GM18858 (cell line): Measurements from ENCODE around the gene PSENEN.

ENCODE experiments used
- ATAC-seq: cut with Tn5 transposase; IDR thresholded peaks from one replicate; pipeline ENCODE4 v1.9.1; 2021; ENCODE audit not compliant: unreplicated experiment

Gene PSENEN

DNA sequence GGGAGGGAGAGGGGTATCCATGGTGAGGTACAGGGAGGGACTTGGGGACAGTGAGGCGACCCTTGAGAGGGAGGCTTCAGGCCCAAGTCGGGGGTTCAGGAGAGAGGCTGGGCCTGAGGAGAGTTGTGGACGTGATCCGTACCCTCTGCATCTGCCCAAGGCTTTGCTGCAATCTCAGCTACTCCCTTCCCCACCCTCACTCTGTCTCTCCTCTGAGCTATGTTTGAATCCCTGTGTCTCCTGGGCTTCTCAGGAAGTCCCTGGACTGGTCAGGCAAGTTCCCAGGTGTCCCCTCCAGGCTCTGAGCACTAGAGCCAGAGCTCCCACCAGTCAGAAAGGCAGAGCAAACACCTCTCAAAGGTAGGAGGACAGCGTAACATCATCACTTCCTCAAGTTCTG lies 4.7 kb downstream of the PSENEN start:
- no peak for ATAC-seq

DNA sequence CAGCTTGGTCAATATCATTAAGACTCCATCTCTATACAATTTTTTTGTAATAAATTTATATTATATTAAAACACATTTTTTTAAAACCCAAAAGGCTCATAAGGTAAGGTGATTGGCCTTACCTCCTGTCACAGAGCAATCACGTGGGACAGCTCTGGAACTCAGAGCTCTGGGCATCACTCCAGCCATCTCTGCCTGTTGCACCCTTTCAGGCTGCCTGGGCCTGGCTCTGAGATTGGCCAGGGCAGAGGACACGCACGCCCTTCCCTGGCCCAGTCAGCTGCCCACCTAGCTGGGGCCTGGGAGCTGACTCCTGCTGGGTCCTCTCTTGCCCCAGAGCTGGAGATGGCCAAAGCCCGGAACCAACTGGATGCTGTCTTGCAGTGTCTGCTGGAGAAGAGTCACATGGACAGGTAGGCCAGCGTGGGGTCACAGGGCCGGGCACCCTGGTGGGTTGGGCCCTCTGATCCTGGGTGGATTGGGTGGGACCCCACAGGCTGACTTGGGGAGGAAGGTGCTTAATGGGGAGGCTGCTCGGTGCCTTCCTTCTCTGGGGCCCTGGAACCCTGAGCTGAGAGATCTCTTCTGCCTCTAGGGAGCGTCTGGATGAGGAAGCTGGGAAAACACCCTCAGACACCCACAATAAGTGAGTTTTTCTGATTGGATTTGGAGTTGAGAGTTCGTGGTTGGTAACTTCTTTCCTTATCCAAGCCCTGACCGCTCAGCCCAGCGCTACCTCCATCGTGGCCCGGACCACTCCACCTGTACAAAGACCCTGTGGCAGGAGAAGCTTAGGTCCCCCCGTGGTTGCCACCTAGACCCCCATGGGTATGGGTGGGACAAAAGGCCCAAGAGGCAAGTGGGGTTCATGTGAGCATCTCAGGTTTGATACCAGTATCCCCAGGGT lies 6.6 kb downstream of the PSENEN start:
- no peak for ATAC-seq

DNA sequence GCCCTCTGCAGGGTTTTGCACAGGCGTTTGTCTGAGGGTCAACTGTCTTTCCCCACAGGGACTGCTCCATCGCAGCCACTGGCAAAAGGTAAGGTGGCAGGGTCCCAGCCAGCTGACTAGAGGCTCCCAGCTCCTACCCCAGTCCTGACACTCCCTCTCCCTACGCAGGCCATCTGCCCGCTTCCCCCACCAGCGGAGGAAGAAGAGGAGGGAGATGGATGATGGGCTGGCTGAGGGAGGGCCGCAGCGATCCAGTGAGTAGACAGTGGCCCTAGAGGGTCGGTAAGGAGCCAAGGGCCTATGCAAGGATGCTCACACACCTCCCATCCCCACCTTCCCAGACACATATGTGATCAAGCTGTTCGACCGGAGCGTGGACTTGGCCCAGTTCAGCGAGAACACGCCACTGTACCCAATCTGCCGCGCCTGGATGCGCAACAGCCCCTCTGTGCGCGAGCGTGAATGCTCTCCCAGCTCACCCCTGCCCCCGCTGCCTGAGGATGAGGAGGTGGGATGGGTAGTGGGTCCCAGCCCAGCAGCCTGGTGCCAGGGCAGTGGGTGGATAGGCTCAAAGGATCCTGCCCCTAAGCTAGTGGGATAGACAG lies 7.4 kb downstream of the PSENEN start:
- ATAC-seq = no peak

DNA sequence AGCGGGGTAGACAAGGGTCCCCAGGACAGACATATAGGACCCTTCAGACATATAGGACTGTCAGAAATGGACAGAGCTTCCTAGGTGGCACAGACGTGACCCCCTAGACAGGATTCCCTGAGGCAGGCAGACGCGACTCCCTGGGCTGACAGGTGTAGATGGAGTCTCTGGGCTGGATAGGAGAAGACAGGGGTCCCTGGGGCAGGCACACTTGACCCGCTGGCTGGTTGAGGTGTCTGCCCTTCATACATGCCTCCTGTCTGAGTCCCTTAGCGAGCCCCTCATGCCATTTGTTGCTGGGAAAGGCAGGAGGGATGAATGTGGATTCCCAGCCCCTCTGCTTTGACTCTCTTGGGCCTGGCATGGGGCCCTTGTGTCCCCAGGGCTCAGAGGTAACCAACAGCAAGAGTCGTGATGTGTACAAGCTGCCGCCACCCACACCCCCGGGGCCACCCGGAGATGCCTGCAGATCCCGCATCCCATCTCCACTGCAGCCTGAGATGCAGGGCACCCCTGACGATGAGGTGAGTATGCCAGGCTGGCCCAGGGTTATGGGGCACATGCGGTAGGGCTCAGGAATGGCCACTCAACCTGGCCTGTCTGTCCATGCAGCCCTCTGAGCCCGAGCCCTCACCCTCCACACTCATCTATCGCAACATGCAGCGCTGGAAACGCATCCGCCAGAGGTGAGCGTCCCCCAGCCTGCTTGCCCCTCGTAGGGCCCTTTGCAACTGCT lies 8.4 kb downstream of the PSENEN start:
- ATAC-seq = no peak

DNA sequence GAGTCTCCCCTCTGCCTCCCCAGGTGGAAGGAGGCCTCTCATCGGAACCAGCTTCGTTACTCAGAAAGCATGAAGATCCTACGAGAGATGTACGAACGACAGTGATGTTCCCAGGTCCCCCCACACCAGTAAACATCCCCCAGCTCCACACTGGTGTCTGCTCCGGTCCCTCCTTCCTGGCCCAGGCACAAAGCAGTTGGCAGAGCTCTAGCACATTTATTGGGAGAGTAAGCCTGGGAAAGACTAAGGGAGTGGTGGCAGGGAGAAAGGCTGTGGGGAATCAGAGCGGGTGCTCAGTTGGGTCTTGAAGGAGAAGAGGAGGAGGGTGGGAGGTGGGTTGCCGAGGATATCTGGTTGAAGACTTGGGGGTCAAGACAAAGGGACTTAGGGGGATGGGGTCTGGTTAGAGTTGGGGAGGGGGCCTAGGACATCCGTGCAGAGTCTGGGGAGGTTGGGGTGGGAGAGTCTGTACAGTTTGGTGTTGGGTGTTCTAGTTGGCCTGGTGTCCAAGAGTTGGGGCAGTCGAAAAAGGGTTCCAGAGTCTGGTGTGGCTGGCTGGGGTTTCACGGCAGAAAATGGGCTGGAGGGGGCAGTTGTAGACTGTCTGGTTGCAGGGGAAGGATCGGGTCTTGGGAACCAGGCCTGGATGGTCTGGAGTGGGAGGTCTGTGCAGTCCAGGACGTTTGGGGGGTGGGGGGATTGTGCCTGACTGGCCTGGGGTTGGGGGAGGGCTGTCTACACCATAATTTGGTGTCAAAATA lies 9.1 kb downstream of the PSENEN start:
- ATAC-seq = no peak

DNA sequence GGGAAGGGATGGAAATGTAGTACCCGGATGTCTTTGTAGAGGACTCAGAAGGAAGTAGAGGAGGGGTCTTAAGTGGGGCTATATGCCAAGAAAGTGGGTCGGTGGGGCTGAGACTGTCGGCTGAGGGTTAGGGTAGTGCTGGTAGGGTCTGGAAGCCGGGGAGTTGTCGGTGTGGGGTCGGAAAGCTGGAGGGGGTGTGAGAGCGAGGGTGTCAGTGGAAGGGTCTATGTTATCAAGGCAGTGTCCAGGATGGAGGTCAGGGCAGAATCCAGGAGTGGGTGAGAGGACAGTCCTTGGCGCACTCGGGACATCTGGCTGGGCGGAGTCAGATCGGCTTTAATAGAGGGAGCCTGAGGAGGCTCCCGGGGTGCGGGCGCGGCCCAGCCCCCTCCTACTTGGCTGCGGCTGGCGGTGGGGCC lies 9.7 kb downstream of the PSENEN start:
- no peak for ATAC-seq

DNA sequence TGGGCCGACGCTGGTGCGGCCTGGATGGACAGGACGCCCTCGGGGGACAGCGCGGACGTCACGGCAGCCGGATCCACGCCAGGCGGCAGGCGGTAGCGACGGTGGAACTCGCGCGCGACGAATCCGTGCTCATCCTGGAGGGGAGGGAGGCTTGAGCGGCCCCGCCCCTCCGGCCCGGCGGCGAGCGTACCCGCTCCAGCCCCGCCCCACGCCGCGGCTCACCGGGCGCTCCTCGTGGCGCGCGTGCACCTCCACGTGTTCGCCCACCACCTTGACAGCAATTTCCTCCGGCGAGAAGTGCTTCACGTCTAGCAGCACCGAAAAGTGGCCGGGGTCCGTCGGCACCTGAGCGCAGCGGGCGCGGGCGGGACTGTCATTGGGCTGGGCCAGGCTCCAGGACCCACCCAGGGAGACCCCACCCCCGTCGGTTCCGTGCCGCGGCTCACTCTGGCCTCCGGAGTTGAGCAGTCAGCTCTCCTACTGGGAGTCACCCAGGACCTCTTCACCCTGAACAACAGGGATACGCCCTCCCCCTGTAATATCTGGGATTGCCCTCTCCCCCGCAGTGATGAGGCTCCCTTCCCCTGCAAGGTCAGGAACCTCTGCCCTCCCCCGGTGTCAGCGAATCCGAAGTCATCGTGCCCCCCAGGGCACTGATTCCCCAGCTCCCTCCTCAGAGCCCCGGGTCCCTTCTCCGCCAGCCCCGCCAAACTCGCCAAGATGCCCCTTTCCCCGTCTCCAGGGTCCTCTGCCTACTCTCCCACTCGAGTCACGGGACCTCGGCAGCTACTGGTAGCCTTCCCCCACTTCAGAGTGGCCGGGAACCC lies 10.3 kb downstream of the PSENEN start:
- ATAC-seq = no peak

DNA sequence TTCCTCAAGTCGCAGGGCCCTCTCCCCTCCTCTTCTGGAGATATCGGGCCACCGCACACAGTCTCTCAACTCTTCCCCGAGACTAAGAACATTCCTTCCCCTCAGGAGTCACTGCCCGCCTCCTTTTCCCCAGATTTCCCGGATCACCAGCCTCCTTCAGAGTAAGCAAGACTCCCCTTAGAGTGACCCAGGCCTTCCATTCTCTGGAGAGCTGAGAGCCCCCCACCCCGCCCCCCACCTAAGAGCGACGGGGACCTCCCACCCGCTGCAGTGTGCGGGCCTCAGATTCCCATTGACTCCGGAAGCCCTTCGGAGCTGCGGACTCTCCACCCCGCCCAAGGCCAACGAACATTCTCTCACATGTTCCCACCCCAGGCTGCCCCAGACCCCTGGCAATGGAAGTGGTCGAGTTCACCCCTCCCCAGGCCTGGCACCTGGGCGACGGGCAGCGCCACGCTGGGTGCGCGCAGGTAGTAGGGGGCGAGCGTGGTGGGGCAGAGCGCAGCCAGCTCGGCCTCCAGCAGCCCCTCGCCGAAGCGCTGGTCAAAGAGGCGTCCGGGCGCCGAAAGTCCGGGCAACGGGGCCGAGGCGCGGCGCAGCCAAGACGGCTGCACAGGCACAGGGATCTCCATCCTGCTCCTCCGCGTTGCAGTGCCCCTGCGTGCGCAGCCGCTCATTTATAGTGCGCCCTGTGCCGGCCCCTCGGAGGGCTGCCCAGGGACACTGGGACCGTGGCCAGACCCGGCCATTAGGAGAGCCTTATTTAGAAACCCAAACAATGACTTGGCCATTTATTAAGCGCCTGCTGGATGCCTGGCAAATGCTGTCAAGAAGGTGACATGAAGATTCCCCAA lies 11.2 kb downstream of the PSENEN start, which contains the start of gene HSPB6:
Gene HSPB6, minus strand, starts transcription at position 653 of the 854 bp plus-strand sequence. Its CDS starts 21 bp downstream, at position 632.
- no peak for ATAC-seq

DNA sequence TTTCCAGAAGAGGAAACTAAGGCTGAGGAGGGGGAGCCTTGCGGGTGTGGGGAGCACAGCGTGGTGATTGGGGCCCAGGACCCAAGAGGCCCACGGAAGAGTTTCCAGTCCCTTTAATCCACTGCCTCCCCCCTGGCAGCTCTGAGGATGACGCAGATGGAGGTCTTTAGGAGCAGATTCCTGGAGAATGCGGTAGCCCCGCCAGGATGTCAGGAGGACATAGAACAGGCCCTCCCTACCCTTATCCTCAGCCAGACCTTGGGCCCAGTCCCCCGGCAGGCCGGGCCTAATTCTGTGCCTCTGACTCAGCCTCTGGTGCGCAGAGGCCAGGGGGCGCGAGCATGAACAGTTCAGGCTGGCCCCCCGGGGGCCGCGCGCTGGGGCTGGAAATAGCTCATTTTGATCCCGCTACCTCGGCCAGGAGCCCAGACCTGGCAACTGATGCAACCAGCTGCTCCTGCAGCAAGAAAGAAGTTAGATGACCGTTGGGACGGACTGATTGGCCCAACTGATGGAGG lies 11.8 kb downstream of the PSENEN start:
- ATAC-seq = no peak

DNA sequence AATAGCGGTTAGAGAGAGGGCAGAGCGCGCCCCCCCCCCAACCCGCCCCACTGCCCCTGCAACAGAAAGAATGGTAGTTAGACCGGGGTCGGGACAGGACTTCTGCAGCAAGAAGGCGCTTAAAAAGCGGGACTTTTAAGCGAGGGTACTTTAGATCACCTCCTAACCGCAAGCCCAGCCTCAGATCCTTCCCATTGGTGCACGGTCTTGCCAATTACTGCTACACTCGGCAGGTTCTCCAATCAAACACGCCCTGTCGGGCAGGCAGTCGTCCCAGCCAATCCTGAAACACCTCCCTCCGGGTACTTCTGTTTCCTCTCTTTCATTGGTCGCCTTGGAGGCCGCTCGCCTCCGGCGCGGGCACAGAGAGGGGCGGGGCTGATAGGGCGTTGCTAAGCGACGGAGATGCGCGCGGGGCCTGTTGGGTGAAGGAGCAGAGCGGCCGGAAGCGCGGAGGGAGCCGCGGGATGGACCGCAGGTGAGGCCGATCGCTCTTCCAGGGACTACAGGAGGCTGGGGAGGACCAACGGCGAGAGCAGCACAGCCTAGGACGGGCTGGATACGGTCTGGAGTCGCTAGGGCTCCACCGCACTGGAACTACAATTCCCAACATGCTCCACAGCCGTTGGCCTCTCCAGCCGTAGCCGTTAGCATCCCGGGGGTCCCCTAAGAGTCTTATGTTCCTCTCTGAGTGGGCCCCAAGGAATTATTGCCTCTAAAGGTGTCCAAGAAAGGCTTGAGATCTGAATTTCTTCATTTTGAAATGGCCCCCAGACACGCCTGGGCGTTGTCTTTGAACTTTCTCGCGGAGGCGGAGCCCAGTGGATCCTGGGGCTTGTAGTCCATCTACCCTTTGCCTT lies 12.5 kb downstream of the PSENEN start, which contains the start of gene PROSER3:
Gene PROSER3, plus strand, starts transcription at position 428 of the 860 bp plus-strand sequence. Its CDS starts 40 bp downstream, at position 468.
- ATAC-seq = peak; percentile 92

DNA sequence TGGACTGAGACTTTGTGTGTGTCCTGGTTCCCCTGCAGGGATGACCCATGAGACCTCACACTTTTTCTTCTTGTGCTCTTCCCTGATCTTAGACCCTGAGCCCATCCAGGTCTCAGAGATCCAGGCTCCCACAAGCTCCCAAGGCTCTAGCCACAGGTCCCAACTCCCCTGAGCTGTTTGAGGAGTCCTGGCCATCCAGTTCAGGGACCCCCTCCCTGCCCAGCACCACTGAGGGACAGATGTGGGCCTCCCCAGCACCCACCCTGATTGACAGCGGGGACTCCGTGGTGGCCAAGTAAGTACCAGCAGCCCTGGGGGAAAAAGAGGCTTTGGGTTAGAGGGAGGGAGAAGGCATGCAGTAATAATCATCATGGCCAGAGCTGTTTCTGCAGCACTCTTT lies 14.2 kb downstream of the PSENEN start:
- no peak for ATAC-seq

DNA sequence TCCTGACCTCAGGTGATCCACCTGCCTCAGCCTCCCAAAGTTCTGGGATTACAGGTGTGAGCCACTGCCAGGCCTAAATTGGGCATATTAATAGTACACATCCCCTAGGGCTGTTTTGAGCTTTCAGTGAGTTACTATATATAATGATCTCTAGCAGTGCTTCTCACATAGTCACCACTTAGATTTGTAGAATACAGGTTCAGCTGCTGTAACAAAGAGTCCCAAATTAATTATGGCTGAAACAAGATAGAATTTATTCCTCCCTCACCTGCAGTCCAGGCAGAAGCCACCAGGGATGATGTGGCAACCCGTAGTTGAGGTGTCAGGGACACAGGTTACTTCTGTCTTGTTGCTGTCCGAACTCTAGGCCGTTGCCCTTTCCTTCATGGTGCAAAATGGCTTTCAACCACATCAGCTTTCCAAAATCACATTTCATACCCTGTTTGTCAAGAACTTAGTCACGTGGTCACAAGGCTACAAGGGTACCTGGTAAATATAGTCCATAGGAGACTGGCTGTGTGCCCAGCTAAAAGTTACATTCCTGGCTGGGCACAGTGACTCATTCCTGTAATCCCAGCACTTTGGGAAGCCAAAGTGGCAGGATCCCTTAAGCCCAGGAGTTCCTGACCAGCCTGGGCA lies 15.4 kb downstream of the PSENEN start:
- no peak for ATAC-seq

DNA sequence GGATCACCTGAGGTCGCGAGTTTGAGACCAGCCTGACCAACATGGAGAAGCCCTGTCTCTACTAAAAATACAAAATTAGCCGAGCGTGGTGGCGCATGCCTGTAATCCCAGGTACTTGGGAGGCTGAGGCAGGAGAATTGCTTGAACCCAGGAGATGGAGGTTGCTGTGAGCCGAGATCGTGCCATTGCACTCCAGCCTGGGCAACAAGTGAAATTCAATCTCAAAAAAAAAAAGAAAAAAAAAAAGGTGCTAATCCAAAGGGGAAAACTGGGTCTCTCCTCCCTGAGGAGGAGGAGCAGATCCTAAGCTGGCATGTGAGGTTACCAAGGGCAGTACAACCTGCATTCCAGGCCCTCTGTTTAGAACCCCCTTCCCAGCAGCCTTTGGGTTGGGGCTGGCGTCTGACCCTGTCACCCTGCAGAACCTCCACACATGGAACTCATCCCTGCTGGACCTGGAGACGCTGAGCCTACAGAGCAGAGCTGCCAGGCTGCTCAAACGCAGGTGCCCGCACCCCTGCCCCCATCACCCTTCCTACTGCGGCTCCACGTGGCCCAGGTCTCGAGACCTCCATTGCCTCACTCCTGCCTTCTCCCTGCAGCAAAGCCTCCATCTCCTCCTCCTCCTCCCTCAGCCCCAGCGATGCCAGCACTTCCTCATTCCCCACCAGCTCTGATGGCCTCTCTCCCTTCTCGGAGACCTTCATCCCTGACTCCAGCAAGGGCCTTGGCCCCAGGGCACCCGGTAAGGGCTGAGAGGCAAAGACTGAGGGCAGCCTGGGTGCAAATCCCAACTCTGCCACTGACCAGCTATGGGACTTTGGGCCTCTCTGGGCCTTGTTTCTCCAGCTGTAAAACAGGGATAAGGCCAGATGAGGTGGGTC lies 19.2 kb downstream of the PSENEN start:
- no peak for ATAC-seq

DNA sequence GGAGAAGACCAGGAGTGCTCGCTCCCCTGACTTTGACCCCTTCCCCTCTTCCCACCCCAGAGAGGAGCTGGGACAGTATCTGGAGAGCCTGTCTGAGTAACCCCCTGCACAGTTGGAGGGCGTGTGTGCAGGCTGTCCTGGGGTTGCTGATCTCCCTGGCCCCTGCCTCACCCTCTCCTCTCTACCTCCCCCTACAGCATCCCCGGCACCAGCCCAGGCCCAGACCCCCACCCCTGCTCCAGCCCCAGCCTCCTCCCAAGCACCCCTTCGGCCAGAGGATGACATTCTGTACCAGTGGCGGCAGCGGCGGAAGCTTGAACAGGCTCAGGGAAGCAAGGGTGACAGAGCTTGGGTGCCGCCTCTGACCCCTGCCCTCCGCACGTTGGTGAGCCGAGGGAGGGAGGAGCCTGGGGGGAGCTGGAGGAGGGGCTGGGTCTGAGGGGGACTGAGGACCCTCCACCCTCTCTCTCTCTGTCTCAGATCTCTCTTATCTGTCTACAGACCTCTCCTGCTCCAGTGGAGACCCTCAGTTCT lies 21.2 kb downstream of the PSENEN start:
- no peak for ATAC-seq

DNA sequence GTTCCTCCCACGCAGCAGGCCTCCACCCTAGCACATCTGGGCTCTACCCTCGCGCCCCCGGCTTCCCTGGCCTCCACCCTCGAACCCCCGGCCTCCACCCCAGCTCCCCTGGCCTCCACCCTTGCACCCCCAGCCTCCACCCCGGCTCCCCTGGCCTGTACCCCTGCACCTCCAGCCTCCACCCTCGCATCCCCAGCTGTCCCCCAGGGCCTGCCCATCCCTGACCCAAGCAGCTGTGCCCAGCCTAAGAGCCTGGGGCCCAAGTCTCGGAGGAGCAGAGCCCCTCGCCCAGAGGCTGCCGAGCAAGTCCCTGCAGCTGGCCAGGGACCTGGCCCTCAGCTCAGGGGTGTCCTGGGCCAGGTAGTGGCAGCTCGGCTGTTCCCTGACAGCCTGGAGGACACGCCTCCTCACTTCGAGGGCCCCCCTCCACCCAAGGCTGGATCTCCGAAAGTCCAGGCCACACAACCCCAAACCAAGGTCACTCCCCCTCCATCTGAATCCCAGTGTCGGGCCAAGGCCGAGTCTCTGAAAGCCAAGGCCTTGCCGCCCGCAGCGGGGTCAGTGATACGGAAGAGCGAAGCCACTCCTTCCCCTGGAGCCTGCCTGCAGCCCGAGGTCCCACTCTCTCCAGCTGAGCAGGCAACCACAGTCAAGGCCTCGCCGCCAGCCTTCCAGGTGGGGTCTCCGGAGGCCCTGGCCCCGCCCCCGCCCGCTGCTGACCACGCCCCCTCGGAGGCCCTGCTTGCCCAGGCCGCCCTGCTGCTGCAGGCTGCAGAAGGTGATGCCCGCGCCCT lies 22.0 kb downstream of the PSENEN start:
- ATAC-seq = no peak
